AG04450 (cell line): ENCODE measurements around the gene TBC1D2. TPM values are rescaled to one million over a fixed set of nuclear protein-coding genes. Genes with fewer than 3 reads are reported as not detected.
"Not testable (repeated sequence)": the region's sequence is repeated elsewhere in the genome, so short reads cannot be mapped to it uniquely, and the experiment has no call there.

Experiments
- CTCF ChIA-PET: fragments of 300-600, 350-600 bp; formaldehyde crosslinking; extraction: SDS; loops from one replicate; lab custom pipeline; 2022; ENCODE audit warnings: antibody characterized with exemption, inconsistent platforms; lab: Charles Lee
- POLR2A ChIA-PET: fragments of 350-600 bp; formaldehyde crosslinking; extraction: SDS; loops from one replicate; lab custom pipeline; 2021; ENCODE audit warnings: antibody characterized with exemption, inconsistent platforms; lab: Yijun Ruan, JAX
- DNase-seq: peaks from one replicate; pipeline ENCODE4 v3.0.0-alpha.2; 2011; ENCODE audit warnings: low read depth, low spot score
- H3K27ac ChIP-seq: one replicate; pipeline ENCODE4 v1.5.1; 2012; ENCODE audit warnings: low read depth, low read length, control low read depth
- H3K27me3 ChIP-seq: one replicate; pipeline ENCODE4 v1.6.0; 2012; ENCODE audit warnings: low read length; ENCODE audit not compliant: control insufficient read depth, insufficient read depth
- H3K4me3 ChIP-seq: 2 replicates; pipeline ENCODE4 v1.5.1; 2011; ENCODE audit warnings: mild to moderate bottlenecking, low read depth, low read length, control low read depth
- H3K9me3 ChIP-seq: 2 replicates; pipeline ENCODE4 v1.5.1; 2012; ENCODE audit warnings: low read length; ENCODE audit not compliant: control insufficient read depth, insufficient read depth
- polyA plus RNA-seq: library from polyadenylated mRNA; depleted of rRNA; stranded (reverse); fragments of >200 nt; gene quantifications from 2 replicates; pipeline ENCODE4 v1.2.3, GENCODE V29; 2011
- TF ChIP-seq, protein P1 (sequence below): IDR thresholded peaks from 2 replicates; pipeline ENCODE4 v1.5.1; 2011; ENCODE audit warnings: low read depth, low read length, control low read depth, inconsistent platforms

Gene TBC1D2
- polyA plus RNA-seq, 1 experiment: 17.2 TPM

DNA sequence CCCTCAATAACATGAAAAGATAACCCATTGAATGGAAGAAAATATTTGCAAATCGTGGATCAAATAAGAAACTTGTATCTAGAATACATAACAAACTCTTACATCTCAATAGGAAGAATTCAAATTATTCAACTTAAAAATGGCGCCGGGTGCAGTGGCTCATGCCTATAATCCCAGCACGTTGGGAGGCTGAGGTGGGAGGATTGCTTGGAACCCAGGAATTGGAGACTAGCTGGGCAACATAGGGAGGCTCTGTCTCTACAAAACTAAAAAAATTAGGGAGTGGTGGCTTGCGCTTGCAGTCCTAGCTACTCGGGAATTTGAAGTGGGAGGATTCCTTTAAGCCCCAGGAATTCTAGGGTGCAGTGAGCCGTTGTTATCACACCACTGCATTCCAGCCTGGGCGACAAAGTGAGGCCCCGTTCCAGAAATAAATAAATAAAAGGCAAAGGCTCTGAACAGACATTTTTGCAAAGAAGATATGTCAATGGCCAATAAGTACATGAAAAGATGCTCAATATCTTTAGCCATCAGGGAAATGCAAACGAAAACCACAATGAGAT, 21.5 kb upstream of the TBC1D2 start:
- Histone ChIP-seq H3K27me3 (peaks cover 42% of the 10 kb centered on the region), H3K4me3 (no peak overlapping the region), H3K27ac (no peak overlapping the region), H3K9me3 (no peaks in the 10 kb centered on the region)
- ChIA-PET POLR2A (no interaction called here), CTCF (interaction anchor here (0.6 to 1.3 kb wide), 3 partner anchors 11 to 499 kb away, joined by 3 to 5 read pairs (median 3); no protein-coding TSS in a partner anchor)
- TF ChIP-seq, protein P1, sequence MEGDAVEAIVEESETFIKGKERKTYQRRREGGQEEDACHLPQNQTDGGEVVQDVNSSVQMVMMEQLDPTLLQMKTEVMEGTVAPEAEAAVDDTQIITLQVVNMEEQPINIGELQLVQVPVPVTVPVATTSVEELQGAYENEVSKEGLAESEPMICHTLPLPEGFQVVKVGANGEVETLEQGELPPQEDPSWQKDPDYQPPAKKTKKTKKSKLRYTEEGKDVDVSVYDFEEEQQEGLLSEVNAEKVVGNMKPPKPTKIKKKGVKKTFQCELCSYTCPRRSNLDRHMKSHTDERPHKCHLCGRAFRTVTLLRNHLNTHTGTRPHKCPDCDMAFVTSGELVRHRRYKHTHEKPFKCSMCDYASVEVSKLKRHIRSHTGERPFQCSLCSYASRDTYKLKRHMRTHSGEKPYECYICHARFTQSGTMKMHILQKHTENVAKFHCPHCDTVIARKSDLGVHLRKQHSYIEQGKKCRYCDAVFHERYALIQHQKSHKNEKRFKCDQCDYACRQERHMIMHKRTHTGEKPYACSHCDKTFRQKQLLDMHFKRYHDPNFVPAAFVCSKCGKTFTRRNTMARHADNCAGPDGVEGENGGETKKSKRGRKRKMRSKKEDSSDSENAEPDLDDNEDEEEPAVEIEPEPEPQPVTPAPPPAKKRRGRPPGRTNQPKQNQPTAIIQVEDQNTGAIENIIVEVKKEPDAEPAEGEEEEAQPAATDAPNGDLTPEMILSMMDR: no peak
- no peak for DNase-seq

DNA sequence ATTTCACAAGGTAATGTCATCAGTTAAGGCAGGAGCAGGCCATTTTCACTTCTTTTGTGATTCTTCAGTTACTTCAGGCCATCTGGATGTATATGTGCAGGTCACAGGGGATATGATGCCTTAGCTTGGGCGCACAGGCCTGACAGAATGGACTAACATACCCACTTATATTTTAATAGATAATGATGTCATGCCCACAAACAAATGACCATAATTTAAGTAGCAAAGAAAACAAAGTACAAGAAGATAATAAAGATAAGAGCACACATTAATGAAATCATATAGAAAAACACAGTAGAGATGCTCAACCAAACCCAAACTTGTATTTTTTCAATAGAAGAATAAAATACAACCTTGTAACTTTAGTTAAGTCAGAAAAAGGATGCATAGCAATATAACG, 19.7 kb upstream of the TBC1D2 start:
- peaks cover 38% of the 10 kb centered on the region for H3K27me3 ChIP-seq
- no peaks in the 10 kb centered on the region for H3K9me3 ChIP-seq
- ChIA-PET CTCF (no interaction called here), POLR2A (no interaction called here)
- no peak overlapping the region for H3K27ac ChIP-seq
- no peak overlapping the region for H3K4me3 ChIP-seq
- DNase-seq: no peak
- TF ChIP-seq, protein P1: no peak

DNA sequence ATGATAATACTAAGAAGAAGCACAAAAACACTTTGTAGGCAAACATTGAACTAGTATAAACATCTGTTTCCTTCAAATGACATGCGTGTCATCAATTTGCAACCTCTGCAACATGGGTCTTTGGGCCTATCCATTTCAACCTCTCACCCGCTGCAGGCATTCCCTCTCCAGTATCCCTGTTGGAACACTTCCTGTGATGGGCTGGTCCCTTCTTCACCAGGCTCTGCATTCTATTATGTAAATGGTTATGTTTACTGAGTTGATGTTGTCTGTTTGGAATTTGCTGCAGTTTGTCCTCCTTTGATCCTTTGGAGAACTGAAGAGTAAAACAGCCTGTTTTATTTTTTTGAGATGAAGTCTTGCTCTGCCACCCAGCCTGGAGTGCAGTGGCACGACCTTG, 16.6 kb upstream of the TBC1D2 start:
- H3K27ac ChIP-seq: no peak overlapping the region

DNA sequence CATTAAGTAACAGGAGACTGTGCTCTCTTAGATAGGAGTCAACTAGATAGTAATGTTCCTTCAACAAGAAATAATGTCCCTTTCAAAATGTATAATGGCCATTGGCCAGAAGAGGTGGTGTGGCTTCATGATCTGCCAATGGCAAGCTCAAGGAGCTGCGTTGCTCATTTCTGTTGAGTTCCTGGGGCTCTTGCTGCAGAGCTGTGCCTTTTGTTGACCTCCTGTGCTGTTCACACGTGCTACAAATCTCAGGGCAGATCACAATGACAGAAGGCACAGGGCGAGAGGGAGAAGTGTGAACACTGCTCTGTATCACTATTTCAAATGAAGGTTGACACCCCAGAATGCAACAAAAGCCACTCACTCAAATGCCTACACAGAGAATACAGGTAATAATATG, 16.0 kb upstream of the TBC1D2 start:
- ChIA-PET POLR2A (no interaction called here), CTCF (interaction anchor here (1.3 kb wide), 1 partner anchor 197 kb away, joined by 3 read pairs; no protein-coding TSS in a partner anchor)
- Histone ChIP-seq H3K9me3 (no peaks in the 10 kb centered on the region), H3K27ac (no peak overlapping the region), H3K27me3 (peaks cover 12% of the 10 kb centered on the region), H3K4me3 (no peak overlapping the region)
- TF ChIP-seq, protein P1: no peak
- DNase-seq: no peak

More for the DNA sequence above, 16.6 kb upstream of the TBC1D2 start:
- ChIA-PET CTCF (interaction anchor here (1.3 kb wide), 1 partner anchor 198 kb away, joined by 3 read pairs; no protein-coding TSS in a partner anchor), POLR2A (no interaction called here)
- DNase-seq: no peak
- Histone ChIP-seq H3K4me3 (no peak overlapping the region), H3K27me3 (peaks cover 15% of the 10 kb centered on the region), H3K9me3 (no peaks in the 10 kb centered on the region)
- TF ChIP-seq, protein P1: no peak

DNA sequence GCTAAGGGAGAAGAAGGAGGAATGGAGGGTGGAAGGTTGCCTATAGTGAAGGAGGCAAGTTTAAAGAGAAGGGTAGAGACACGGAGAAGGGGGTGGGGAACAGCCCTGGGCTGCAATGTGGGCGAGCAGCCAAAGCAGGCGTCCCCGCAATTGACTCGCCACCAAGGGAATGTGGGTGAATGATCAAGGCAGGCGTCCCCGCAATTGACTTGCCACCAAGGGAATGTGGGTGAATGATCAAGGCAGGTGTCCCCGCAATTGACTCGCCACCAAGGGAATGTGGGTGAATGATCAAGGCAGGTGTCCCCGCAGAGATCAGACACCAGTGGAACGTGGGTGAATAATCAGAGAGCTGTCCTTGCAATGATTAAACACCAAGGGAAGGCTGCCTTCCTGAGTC, 14.8 kb upstream of the TBC1D2 start:
- DNase-seq, CTCF ChIA-PET, H3K9me3 ChIP-seq, H3K27me3 ChIP-seq, POLR2A ChIA-PET, H3K4me3 ChIP-seq, H3K27ac ChIP-seq: not testable (repeated sequence)

DNA sequence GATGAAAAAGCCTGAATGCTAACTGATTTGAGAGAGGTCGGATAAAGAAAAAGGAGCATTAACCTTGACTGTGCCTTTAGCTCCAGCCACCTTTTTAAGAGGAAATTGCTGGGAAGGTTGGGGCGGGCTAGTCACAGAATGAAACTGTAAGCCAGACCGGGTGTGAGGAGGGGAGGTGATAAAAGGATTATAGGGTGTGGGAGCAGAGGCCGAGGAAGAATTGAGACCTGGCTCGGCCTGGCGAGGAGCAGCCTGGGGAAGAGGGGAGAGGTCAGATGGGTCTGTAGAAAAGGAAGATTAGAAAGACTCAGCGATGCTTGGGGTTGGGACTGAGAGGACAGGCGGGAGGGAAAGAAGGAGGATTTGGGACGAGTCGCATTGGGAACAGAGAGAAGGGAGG, 14.2 kb upstream of the TBC1D2 start:
- H3K4me3 ChIP-seq, H3K9me3 ChIP-seq, POLR2A ChIA-PET, H3K27ac ChIP-seq, DNase-seq, H3K27me3 ChIP-seq, CTCF ChIA-PET: not testable (repeated sequence)

DNA sequence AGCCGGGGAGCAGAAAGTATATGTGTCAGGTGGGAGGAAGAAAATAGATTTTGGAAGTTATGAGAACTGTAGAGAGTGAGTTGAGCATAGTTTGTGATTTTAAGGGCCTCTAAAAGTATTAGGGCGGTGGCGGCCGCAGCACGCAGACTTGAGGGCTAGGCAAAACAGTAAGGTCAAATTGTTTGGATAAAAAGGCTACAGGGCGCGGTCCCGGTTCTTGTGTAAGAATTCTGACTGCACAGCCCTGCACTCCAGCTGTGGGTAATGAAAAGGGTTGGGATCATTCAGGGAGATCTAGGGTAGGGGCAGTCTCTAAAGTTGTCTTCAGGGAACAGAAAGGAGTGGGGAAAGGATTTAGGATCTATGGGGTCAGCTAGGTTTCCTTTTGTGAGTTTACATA, 12.1 kb upstream of the TBC1D2 start:
- H3K27ac ChIP-seq, DNase-seq, POLR2A ChIA-PET, H3K9me3 ChIP-seq, H3K4me3 ChIP-seq, H3K27me3 ChIP-seq: not testable (repeated sequence)
- CTCF ChIA-PET: interaction anchor here (1.3 kb wide), 1 partner anchor 509 kb away, joined by 3 read pairs; no protein-coding TSS in a partner anchor
